Loucy (cell line): ENCODE results near the gene TRAPPC5.

ENCODE experiments used
- CTCF ChIP-seq: fragments of 200-600 bp; sonication (generic); conservative IDR thresholded peaks from 2 replicates; pipeline ENCODE4 v1.5.1; 2014; ENCODE audit warnings: mild to moderate bottlenecking, antibody characterized with exemption, low read length
- EZH2phosphoT487 ChIP-seq: fragments of 200-600 bp; IDR thresholded peaks from 2 replicates; pipeline ENCODE4 v1.6.1; 2018; ENCODE audit warnings: antibody characterized with exemption, mild to moderate bottlenecking, moderate library complexity, borderline replicate concordance

GRCh38 chr19:7722231-7722651, 41.6 kb downstream of the TRAPPC5 start:
- TF ChIP-seq CTCF: no peak
- TF ChIP-seq EZH2phosphoT487: no peak
